Keratinocyte (primary cell): ENCODE measurements around the gene KAT7. TPM values are rescaled to one million over a fixed set of nuclear protein-coding genes. Genes with fewer than 3 reads are reported as not detected.

Experiments
- DNase-seq: peaks from one replicate; pipeline ENCODE4 v3.0.0-alpha.2; 2011; ENCODE audit warnings: low read depth, missing footprints, low spot score
- FAIRE-seq: peaks from 2 replicates; lab custom pipeline; 2011; peaks lifted over from hg19 to GRCh38; lab: Jason Lieb, UNC
- H2AFZ ChIP-seq: 2 replicates; pipeline ENCODE4 v1.6.0; 2012; ENCODE audit warnings: low read length, control low read depth, inconsistent platforms; ENCODE audit not compliant: control insufficient read depth
- H3K27ac ChIP-seq: 2 replicates; pipeline ENCODE4 v1.5.1; 2011; ENCODE audit warnings: low read length; ENCODE audit not compliant: control insufficient read depth, insufficient read depth
- H3K27me3 ChIP-seq: 3 replicates; pipeline ENCODE4 v1.6.0; 2011; ENCODE audit warnings: low read length; ENCODE audit not compliant: control insufficient read depth, insufficient read depth; ENCODE audit errors: extremely low read depth
- H3K36me3 ChIP-seq, 2 experiments: 2 replicates in 1 of 2; 3 replicates in 1 of 2; pipeline ENCODE4 v1.5.1; 2011; ENCODE audit warnings: low read length in 2 of 2, mild to moderate bottlenecking in 1 of 2; ENCODE audit not compliant: control insufficient read depth in 2 of 2, insufficient read depth in 2 of 2; ENCODE audit errors: extremely low read depth in 1 of 2
- H3K4me1 ChIP-seq: 3 replicates; pipeline ENCODE4 v1.5.1; 2011; ENCODE audit warnings: low read length; ENCODE audit not compliant: control insufficient read depth, insufficient read depth; ENCODE audit errors: extremely low read depth
- H3K4me2 ChIP-seq: 3 replicates; pipeline ENCODE4 v1.6.0; 2011; ENCODE audit warnings: low read depth, low read length; ENCODE audit not compliant: control insufficient read depth, insufficient read depth; ENCODE audit errors: extremely low read depth
- H3K4me3 ChIP-seq, 3 experiments: fragments of 200-600 bp in 1 of 3; sonication (generic) in 1 of 3; 2 replicates in 2 of 3; 3 replicates in 1 of 3; pipeline ENCODE4 v1.5.1; 2011 to 2016; ENCODE audit warnings: low read length in 3 of 3, mild to moderate bottlenecking in 3 of 3, control low read depth in 2 of 3, inconsistent platforms in 1 of 3, low read depth in 1 of 3, mixed read lengths in 1 of 3, mixed run types in 1 of 3, moderate library complexity in 1 of 3; ENCODE audit not compliant: control insufficient read depth in 2 of 3, insufficient read depth in 2 of 3; ENCODE audit errors: extremely low read depth in 1 of 3
- H3K79me2 ChIP-seq: 2 replicates; pipeline ENCODE4 v1.6.0; 2012; ENCODE audit warnings: low read length; ENCODE audit not compliant: control insufficient read depth, insufficient read depth
- H3K9ac ChIP-seq: 3 replicates; pipeline ENCODE4 v1.6.0; 2011; ENCODE audit warnings: low read length; ENCODE audit not compliant: control insufficient read depth, insufficient read depth; ENCODE audit errors: extremely low read depth
- H3K9me1 ChIP-seq: 3 replicates; pipeline ENCODE4 v1.6.0; 2011; ENCODE audit warnings: low read length; ENCODE audit not compliant: control insufficient read depth, insufficient read depth; ENCODE audit errors: extremely low read depth
- H3K9me3 ChIP-seq: 2 replicates; pipeline ENCODE4 v1.5.1; 2012; ENCODE audit warnings: low read depth, low read length; ENCODE audit not compliant: control insufficient read depth
- H4K20me1 ChIP-seq: 3 replicates; pipeline ENCODE4 v1.6.0; 2011; ENCODE audit warnings: low read length; ENCODE audit not compliant: control insufficient read depth, insufficient read depth; ENCODE audit errors: extremely low read depth
- EZH2 ChIP-seq: IDR thresholded peaks from one replicate; pipeline ENCODE4 v1.6.1; 2012; ENCODE audit warnings: inconsistent platforms, mild to moderate bottlenecking, low read length, moderate library complexity
- dilution Hi-C: fragments of 300-500 bp; cut with MboI; formaldehyde crosslinking; loops from one replicate; pipeline ENCODE4 v1.7.0; 2020; ENCODE audit warnings: low sequenced_read_pairs; ENCODE audit not compliant: extremely low pct_ligation_motif_present
- polyA plus RNA-seq, 5 experiments: library from polyadenylated mRNA; depleted of rRNA in 3 of 5; stranded (reverse) in 3 of 5; stranded (forward) in 1 of 5; unstranded in 1 of 5; fragments of >200 nt; gene quantifications; 1 replicate in 1 of 5; 2 replicates in 3 of 5; 3 replicates in 1 of 5; pipeline versions ENCODE4 v1.2.1 to v1.2.3, GENCODE V29; 2011 to 2012; ENCODE audit warnings: missing spikeins in 2 of 5, low read depth in 1 of 5, low replicate concordance in 1 of 5
- TF ChIP-seq, protein P1 (sequence below), 3 experiments: IDR thresholded peaks in 1 of 3; conservative IDR thresholded peaks in 1 of 3; optimal IDR thresholded peaks in 1 of 3; 2 replicates in 2 of 3; 3 replicates in 1 of 3; pipeline versions ENCODE3 to v1.5.1; 2011; ENCODE audit warnings: low read length in 3 of 3, mild to moderate bottlenecking in 3 of 3, moderate library complexity in 2 of 3, control low read depth in 1 of 3, inconsistent platforms in 1 of 3; ENCODE audit not compliant: insufficient read depth in 2 of 3; ENCODE audit errors: extremely low read depth in 1 of 3

The KAT7 gene
- polyA plus RNA-seq, 1 donor (not counting 4 experiments of a cell fraction or from before 2014, with no cell fraction given) = 19.7 TPM

DNA sequence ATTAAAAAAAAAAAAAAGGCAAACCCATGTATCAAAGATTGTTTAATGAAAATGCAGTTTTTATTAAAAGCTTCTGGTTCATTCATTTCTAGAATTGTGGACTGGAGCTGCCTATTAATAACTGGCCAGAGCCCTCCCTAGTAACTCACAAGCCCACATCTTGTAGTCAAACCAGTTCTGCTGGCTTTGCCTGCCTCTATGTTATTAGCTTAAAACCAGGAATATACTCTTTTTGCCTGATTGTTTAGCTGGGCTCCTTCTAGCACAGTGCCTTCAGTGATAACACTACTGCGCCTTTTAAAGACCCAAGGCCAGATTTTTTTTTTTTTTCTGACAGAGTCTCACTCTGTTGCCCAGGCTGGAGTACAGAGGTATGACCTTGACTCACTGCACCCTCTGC, 33.4 kb downstream of the KAT7 start:
- DNase-seq (no peak), FAIRE-seq (no peak)
- no peak overlapping the region for H3K4me3 ChIP-seq
- no peak overlapping the region for H3K4me2 ChIP-seq
- no peaks in the 10 kb centered on the region for H3K27me3 ChIP-seq
- TF ChIP-seq, protein P1, sequence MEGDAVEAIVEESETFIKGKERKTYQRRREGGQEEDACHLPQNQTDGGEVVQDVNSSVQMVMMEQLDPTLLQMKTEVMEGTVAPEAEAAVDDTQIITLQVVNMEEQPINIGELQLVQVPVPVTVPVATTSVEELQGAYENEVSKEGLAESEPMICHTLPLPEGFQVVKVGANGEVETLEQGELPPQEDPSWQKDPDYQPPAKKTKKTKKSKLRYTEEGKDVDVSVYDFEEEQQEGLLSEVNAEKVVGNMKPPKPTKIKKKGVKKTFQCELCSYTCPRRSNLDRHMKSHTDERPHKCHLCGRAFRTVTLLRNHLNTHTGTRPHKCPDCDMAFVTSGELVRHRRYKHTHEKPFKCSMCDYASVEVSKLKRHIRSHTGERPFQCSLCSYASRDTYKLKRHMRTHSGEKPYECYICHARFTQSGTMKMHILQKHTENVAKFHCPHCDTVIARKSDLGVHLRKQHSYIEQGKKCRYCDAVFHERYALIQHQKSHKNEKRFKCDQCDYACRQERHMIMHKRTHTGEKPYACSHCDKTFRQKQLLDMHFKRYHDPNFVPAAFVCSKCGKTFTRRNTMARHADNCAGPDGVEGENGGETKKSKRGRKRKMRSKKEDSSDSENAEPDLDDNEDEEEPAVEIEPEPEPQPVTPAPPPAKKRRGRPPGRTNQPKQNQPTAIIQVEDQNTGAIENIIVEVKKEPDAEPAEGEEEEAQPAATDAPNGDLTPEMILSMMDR (optimal IDR thresholded peaks at IDR 0.05 in 1 of 3, IDR thresholded peaks at IDR 0.05 in 1 of 3, conservative IDR thresholded peaks at IDR 0.05 in 1 of 3; ENCODE audit: extremely low read depth in 1 of 3, insufficient read depth in 2 of 3, low read length in 3 of 3) = no peak
- no peak for TF ChIP-seq EZH2
- H3K4me1 ChIP-seq = no peaks in the 10 kb centered on the region
- H3K79me2 ChIP-seq = no peaks in the 10 kb centered on the region
- no peaks in the 10 kb centered on the region for H3K9me1 ChIP-seq
- H2AFZ ChIP-seq = no peak overlapping the region
- peaks cover 23 to 44% of the 10 kb centered on the region in 2 experiments for H3K36me3 ChIP-seq
- H4K20me1 ChIP-seq = no peaks in the 10 kb centered on the region
- dilution Hi-C loops = no loop called here
- H3K9me3 ChIP-seq = no peaks in the 10 kb centered on the region
- H3K9ac ChIP-seq = no peak overlapping the region
- no peak overlapping the region for H3K27ac ChIP-seq

DNA sequence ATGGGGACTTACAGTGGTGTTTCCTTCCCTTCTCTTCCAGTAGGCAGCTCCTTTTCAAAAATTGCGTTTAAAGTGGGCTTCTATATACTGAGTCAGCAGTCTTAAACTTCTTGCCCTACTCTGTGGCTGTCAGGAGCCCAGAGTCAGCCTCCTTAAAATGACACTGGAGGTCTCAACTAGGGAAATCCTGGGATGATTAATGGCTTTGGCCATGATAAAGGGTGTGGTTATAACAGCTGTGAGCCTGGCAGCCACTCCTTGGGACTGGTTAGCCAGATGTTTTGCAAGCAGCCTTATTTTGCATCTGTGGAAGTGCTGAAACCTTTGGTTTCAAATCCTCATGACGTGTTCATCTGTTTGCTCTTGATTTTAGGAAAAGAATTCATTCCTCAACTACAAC, 34.3 kb downstream of the KAT7 start:
- no peaks in the 10 kb centered on the region for H3K4me1 ChIP-seq
- no peak overlapping the region for H3K4me2 ChIP-seq
- no peak overlapping the region for H2AFZ ChIP-seq
- no peaks in the 10 kb centered on the region for H3K9me3 ChIP-seq
- H3K4me3 ChIP-seq = no peak overlapping the region
- H3K36me3 ChIP-seq = peaks cover 26 to 45% of the 10 kb centered on the region in 2 experiments
- no peaks in the 10 kb centered on the region for H3K9me1 ChIP-seq
- H3K9ac ChIP-seq = no peak overlapping the region
- H4K20me1 ChIP-seq = no peaks in the 10 kb centered on the region
- DNase-seq = no peak
- H3K27ac ChIP-seq = no peak overlapping the region
- dilution Hi-C loops = no loop called here
- no peaks in the 10 kb centered on the region for H3K79me2 ChIP-seq
- H3K27me3 ChIP-seq = no peaks in the 10 kb centered on the region
- TF ChIP-seq, protein P1 (optimal IDR thresholded peaks at IDR 0.05 in 1 of 3, IDR thresholded peaks at IDR 0.05 in 1 of 3, conservative IDR thresholded peaks at IDR 0.05 in 1 of 3; ENCODE audit: extremely low read depth in 1 of 3, insufficient read depth in 2 of 3, low read length in 3 of 3) = no peak
- no peak for TF ChIP-seq EZH2
- FAIRE-seq = no peak
